PC-9 (cell line): Measurements from ENCODE around the gene TRIP12. TPM values are rescaled to one million over a fixed set of nuclear protein-coding genes. Genes with fewer than 3 reads are reported as not detected.

Experiments
- BruUV-seq: library from RNA; stranded (reverse); fragments of 400-500 nt; replicated peaks from 2 replicates; lab custom pipeline; 2021; lab: Mats Ljungman, UMichigan
- CTCF ChIA-PET: fragments of 300-600 bp; sonication (Branson Sonifier 250); formaldehyde crosslinking; loops from one replicate; lab custom pipeline; 2022; ENCODE audit warnings: antibody characterized with exemption; lab: Charles Lee
- POLR2A ChIA-PET: fragments of 300-600 bp; sonication (Branson Sonifier 250); formaldehyde crosslinking; loops from one replicate; lab custom pipeline; 2022; ENCODE audit warnings: antibody characterized with exemption; ENCODE audit not compliant: unreplicated experiment; lab: Charles Lee
- DNase-seq, 2 experiments: peaks; one replicate each; pipeline versions ENCODE4 v3.0.0 to v3.0.0-alpha.2; 2015 to 2022; ENCODE audit warnings: mixed read lengths in 1 of 2
- H2AFZ ChIP-seq: fragments of 200-600 bp; sonication (generic); 2 replicates; pipeline ENCODE4 v1.8.1; 2017; ENCODE audit warnings: antibody characterized with exemption
- H3F3A ChIP-seq: fragments of 200-600 bp; sonication (generic); 2 replicates; pipeline ENCODE4 v1.8.1; 2017; ENCODE audit warnings: antibody characterized with exemption, mild to moderate bottlenecking, low read depth; ENCODE audit not compliant: insufficient read depth
- H3K27ac ChIP-seq: fragments of 200-600 bp; sonication (generic); 2 replicates; pipeline ENCODE4 v1.6.1; 2016; ENCODE audit warnings: mixed run types
- H3K27me3 ChIP-seq: fragments of 200-600 bp; sonication (generic); 2 replicates; pipeline ENCODE4 v1.6.1; 2016; ENCODE audit warnings: low read depth, mixed run types; ENCODE audit not compliant: insufficient read depth
- H3K36me3 ChIP-seq: fragments of 200-600 bp; sonication (generic); 2 replicates; pipeline ENCODE4 v1.6.1; 2016; ENCODE audit warnings: low read depth, mixed run types
- H3K4me1 ChIP-seq: fragments of 200-600 bp; sonication (generic); replicated peaks from 2 replicates; pipeline ENCODE4 v1.6.1; 2016; ENCODE audit warnings: mixed run types; ENCODE audit not compliant: insufficient read depth
- H3K4me2 ChIP-seq: fragments of 200-600 bp; sonication (generic); 2 replicates; pipeline ENCODE4 v1.6.1; 2017; ENCODE audit warnings: mixed run types
- H3K4me3 ChIP-seq: fragments of 200-600 bp; sonication (generic); 2 replicates; pipeline ENCODE4 v1.6.1; 2016; ENCODE audit warnings: mixed run types
- H3K79me2 ChIP-seq: fragments of 200-600 bp; sonication (generic); 2 replicates; pipeline ENCODE4 v1.6.1; 2017; ENCODE audit warnings: low read depth, mixed run types
- H3K9me2 ChIP-seq: fragments of 200-600 bp; sonication (generic); 2 replicates; pipeline ENCODE4 v1.8.1; 2017; ENCODE audit warnings: mild to moderate bottlenecking; ENCODE audit not compliant: insufficient read depth
- H3K9me3 ChIP-seq: fragments of 200-600 bp; sonication (generic); 2 replicates; pipeline ENCODE4 v1.8.1; 2016; ENCODE audit warnings: low read depth; ENCODE audit not compliant: insufficient read depth
- H4K20me1 ChIP-seq: fragments of 200-600 bp; sonication (generic); 2 replicates; pipeline ENCODE4 v1.8.1; 2017; ENCODE audit not compliant: insufficient read depth
- EZH2 ChIP-seq: fragments of 200-600 bp; sonication (generic); IDR thresholded peaks from 2 replicates; pipeline ENCODE4 v1.8.0; 2017; ENCODE audit warnings: antibody characterized with exemption, low read depth
- intact Hi-C: fragments of 100-400 bp; cut with micrococcal nuclease; formaldehyde crosslinking; loops from one replicate; pipeline ENCODE4 v1.10.0; 2022; ENCODE audit not compliant: unreplicated experiment
- total RNA-seq: library from RNA; stranded (reverse); gene quantifications from 2 replicates; pipeline ENCODE4 v1.2.3, GENCODE V29; 2021
- TF ChIP-seq, protein P1 (sequence below): fragments of 200-600 bp; sonication (generic); conservative IDR thresholded peaks from 2 replicates; pipeline ENCODE4 v1.6.1; 2017; ENCODE audit warnings: mixed run types, antibody characterized with exemption, mild to moderate bottlenecking, moderate library complexity

The TRIP12 gene
- total RNA-seq, 1 experiment from 2014 or later = 226 TPM

DNA sequence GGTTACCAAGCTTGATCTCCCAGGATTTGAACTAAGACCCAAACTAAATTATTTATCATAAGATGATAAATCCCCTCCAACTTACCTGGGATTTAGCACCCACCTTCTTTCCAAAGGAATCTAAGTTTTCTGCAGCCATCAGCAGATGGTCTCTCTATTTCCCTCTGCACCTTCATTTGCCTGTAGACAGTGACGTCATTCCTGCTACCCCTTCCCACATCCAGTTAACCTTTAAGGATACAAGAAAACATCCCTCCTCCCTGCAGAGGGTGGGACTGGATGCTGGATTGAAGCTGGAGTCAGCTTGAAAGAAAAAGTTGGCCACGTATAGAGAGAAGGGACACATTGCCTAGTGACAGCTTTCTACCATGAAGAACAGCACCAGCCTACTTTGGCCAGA is 203.8 kb downstream of the TRIP12 start:
- intact Hi-C loops = loop anchor here (5.0 to 10.0 kb wide), 3 partner anchors 133 to 1033 kb away; no protein-coding TSS in a partner anchor
- Histone ChIP-seq H3K4me1 (0 out of 2 replicates have a peak, but pooled peaks cover 5% of the 10 kb centered on the region), H3K79me2 (no peaks in the 10 kb centered on the region), H3K9me3 (no peaks in the 10 kb centered on the region), H3K36me3 (no peaks in the 10 kb centered on the region), H4K20me1 (no peaks in the 10 kb centered on the region), H3K9me2 (no peaks in the 10 kb centered on the region), H2AFZ (no peak overlapping the region), H3K27ac (no peak overlapping the region), H3K4me2 (no peak overlapping the region), H3K4me3 (no peak overlapping the region), H3K27me3 (peaks cover 5% of the 10 kb centered on the region; the same call in 1 of the 2 replicates), H3F3A (no peaks in the 10 kb centered on the region; the same call in 1 of the 2 replicates)
- ChIA-PET CTCF (no interaction called here), POLR2A (no interaction called here)
- BruUV-seq = no TSS peak
- no peak for DNase-seq
- no peak for TF ChIP-seq EZH2
- TF ChIP-seq, protein P1, sequence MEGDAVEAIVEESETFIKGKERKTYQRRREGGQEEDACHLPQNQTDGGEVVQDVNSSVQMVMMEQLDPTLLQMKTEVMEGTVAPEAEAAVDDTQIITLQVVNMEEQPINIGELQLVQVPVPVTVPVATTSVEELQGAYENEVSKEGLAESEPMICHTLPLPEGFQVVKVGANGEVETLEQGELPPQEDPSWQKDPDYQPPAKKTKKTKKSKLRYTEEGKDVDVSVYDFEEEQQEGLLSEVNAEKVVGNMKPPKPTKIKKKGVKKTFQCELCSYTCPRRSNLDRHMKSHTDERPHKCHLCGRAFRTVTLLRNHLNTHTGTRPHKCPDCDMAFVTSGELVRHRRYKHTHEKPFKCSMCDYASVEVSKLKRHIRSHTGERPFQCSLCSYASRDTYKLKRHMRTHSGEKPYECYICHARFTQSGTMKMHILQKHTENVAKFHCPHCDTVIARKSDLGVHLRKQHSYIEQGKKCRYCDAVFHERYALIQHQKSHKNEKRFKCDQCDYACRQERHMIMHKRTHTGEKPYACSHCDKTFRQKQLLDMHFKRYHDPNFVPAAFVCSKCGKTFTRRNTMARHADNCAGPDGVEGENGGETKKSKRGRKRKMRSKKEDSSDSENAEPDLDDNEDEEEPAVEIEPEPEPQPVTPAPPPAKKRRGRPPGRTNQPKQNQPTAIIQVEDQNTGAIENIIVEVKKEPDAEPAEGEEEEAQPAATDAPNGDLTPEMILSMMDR = no peak

DNA sequence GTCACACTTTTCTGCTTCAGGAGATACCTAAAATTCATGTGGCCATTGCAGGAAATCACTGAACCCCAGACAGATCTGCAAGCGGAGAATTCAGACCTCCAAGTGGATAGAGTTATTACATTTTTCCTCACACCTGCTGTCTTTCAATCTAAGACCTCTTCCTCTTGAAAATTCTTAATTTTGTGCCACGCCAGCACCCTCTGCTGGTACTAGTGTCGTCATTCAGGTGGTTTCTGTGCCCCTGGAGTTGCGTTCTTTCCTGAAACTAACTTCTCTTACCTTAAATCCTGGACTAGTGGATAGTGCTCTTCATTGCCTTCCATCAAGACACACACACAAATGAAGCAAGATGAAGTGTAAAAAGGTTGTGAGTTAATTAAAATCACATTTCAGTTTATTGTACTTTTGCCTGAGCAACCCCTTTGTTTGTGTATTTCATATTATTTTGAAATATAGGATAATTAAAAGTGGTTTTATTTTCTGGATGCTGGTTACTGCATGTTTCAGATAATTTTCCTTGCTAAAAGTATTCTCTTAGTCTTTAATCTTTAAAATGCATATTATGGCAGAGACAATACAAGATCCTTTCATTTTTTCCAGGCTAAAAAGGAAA is 205.8 kb downstream of the TRIP12 start:
- Histone ChIP-seq H3K4me1 (0 out of 2 replicates have a peak, but pooled peaks cover 7% of the 10 kb centered on the region), H3K79me2 (no peaks in the 10 kb centered on the region), H3K27ac (no peak overlapping the region), H3F3A (no peaks in the 10 kb centered on the region; the same call in none of the 2 replicates), H3K36me3 (no peaks in the 10 kb centered on the region), H3K9me2 (no peaks in the 10 kb centered on the region), H3K9me3 (no peaks in the 10 kb centered on the region), H3K4me2 (no peak overlapping the region), H3K4me3 (no peak overlapping the region), H4K20me1 (no peaks in the 10 kb centered on the region), H3K27me3 (peaks cover 13% of the 10 kb centered on the region), H2AFZ (no peak overlapping the region)
- BruUV-seq = no TSS peak
- CTCF ChIA-PET = interaction anchor here (0.7 kb wide), 1 partner anchor 373 kb away, joined by 3 read pairs; no protein-coding TSS in a partner anchor
- POLR2A ChIA-PET = no interaction called here
- TF ChIP-seq EZH2 = no peak
- TF ChIP-seq, protein P1 = peak; percentile 77
- intact Hi-C loops = loop anchor here (1.0 to 10.0 kb wide), 5 partner anchors 131 to 1031 kb away; no protein-coding TSS in a partner anchor
- DNase-seq = peak in 1 of 2 experiments; percentile 40

DNA sequence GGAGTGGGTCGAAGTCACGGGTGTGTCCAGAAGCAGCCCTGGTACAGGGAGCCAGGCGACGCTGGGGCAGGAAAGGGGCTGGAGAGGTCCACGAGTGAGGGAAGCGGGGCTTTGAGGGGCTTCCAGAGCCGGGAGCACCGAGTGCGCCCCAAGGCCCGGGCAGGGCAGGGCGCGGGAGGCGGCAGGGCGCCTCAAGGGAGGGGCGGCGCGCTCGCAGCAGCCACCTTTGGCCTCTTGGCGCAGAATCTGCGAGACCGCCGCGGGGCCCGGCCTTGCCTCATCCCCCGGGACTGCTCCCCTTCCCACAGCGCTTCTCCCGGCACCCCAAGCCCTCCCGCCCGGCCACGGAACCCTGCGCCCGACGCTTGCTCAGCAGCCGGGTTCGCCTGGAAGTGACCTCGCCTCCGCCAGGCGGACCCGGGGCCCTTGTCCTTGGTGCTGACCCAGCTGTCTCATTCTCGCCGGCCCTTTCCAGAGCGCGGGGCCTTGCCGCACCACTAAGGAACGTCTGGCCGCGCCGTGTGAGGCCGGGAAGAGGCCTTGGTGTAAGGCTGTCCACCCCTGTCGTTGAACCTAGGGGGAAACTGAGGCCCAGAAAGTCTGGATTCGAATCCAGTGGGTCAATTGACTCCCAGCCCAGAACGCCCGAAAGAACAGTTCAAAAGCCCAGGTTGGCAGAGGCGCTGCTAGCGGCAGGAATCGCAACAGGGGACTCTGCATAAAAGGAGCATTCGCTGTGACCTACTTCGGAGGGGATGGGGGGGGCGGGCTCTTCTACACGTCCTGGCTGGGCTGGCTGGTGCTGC is 206.9 kb downstream of the TRIP12 start:
- H3K4me3 ChIP-seq = peak overlapping the region; percentile 58
- intact Hi-C loops = loop anchor here (5.0 to 10.0 kb wide), 3 partner anchors 130 to 1030 kb away; no protein-coding TSS in a partner anchor
- POLR2A ChIA-PET = no interaction called here
- H3K27ac ChIP-seq = no peak overlapping the region
- BruUV-seq = no TSS peak
- 0 out of 2 replicates have a peak, but pooled peaks cover 7% of the 10 kb centered on the region for H3K4me1 ChIP-seq
- H3K4me2 ChIP-seq = peak overlapping the region; percentile 96
- peak overlapping the region; percentile 86 for H2AFZ ChIP-seq
- no peaks in the 10 kb centered on the region for H3K9me3 ChIP-seq
- DNase-seq = peak in 1 of 2 experiments; percentile 43
- no peaks in the 10 kb centered on the region; the same call in none of the 2 replicates for H3F3A ChIP-seq
- no peaks in the 10 kb centered on the region for H3K79me2 ChIP-seq
- peaks cover 13% of the 10 kb centered on the region for H3K27me3 ChIP-seq
- no peaks in the 10 kb centered on the region for H3K9me2 ChIP-seq
- CTCF ChIA-PET = interaction anchor here (0.6 kb wide), 1 partner anchor 1843 kb away, joined by 3 read pairs; no protein-coding TSS in a partner anchor
- H3K36me3 ChIP-seq = no peaks in the 10 kb centered on the region
- no peak for TF ChIP-seq EZH2
- TF ChIP-seq, protein P1 = no peak
- H4K20me1 ChIP-seq = no peaks in the 10 kb centered on the region
